Activated CD4-positive, alpha-beta T cell treated with anti-CD3 and anti-CD28 coated beads, Interleukin-2, amount 10 ng/mL, durations not matched to agents 24 days and 14 days (primary cell): ENCODE data around the gene OR1M1. TPM values are rescaled to one million over a fixed set of nuclear protein-coding genes. Genes with fewer than 3 reads are reported as not detected.
"Not testable (repeated sequence)": the region's sequence is repeated elsewhere in the genome, so short reads cannot be mapped to it uniquely, and the experiment has no call there.

Source experiments
- DNase-seq: peaks from one replicate; pipeline ENCODE4 v3.0.0; 2022
- H3K27ac Mint-ChIP-seq: one replicate; pipeline ENCODE4 v1.8.0; 2022; ENCODE audit warnings: mild to moderate bottlenecking, mixed read lengths
- H3K27me3 Mint-ChIP-seq: one replicate; pipeline ENCODE4 v1.8.0; 2022; ENCODE audit warnings: mixed read lengths
- H3K36me3 Mint-ChIP-seq: one replicate; pipeline ENCODE4 v1.8.0; 2022; ENCODE audit warnings: low read depth, mild to moderate bottlenecking, mixed read lengths
- H3K4me1 Mint-ChIP-seq: one replicate; pipeline ENCODE4 v1.8.0; 2021; ENCODE audit warnings: mixed read lengths
- H3K4me3 Mint-ChIP-seq: one replicate; pipeline ENCODE4 v1.8.0; 2022; ENCODE audit warnings: mild to moderate bottlenecking, moderate library complexity, mixed read lengths
- H3K9me3 Mint-ChIP-seq: one replicate; pipeline ENCODE4 v1.8.0; 2021; ENCODE audit warnings: mixed read lengths
- intact Hi-C: fragments of 100-400 bp; cut with micrococcal nuclease; formaldehyde crosslinking; loops from one replicate; pipeline ENCODE4 v1.15.1; 2023
- total RNA-seq: library from RNA; stranded (reverse); gene quantifications from 2 replicates; pipeline ENCODE4 v1.2.3, GENCODE V29; 2022

OR1M1 gene
- total RNA-seq, result not detected in 2 replicates

DNA sequence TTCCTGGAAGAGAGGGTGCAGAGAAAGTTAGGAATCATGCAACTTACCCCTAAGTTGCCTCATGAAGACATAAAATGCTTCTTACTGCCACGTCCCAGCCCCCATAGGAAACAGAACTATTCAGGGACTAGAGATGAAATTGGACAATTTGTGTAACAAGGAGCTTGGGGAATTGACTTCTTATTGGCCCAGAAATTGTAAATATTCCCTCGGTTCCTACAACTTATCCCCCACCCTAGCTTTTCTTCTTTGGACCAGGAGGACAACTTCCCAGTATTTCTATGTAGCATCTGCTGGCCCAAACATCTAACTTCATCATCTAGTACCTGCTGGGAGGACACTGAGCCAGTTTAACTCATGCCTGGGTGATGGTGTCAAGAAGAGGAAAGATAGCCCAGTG is at the start of gene OR1M1:
OR1M1 (plus strand) TSS at position 301 of the 400 bp plus-strand sequence. CDS start 6,184 bp downstream, outside the sequence.
- Mint-ChIP-seq H3K27me3 (no peaks in the 10 kb centered on the region), H3K4me1 (no peaks in the 10 kb centered on the region), H3K9me3 (no peaks in the 10 kb centered on the region), H3K36me3 (no peaks in the 10 kb centered on the region), H3K27ac (no peak within 1 kb of the TSS), H3K4me3 (no peak within 1 kb of the TSS)
- no peak for DNase-seq
- intact Hi-C loops, result no loop called here

- no peak overlapping the region for H3K27ac Mint-ChIP-seq
- no peaks in the 10 kb centered on the region for H3K36me3 Mint-ChIP-seq
- no peaks in the 10 kb centered on the region for H3K27me3 Mint-ChIP-seq
- no peaks in the 10 kb centered on the region for H3K4me1 Mint-ChIP-seq
- no peak overlapping the region for H3K4me3 Mint-ChIP-seq
- no peak for DNase-seq
- no peaks in the 10 kb centered on the region for H3K9me3 Mint-ChIP-seq
- intact Hi-C loops, result no loop called here
These were observed 49.3 kb upstream of the OR1M1 start for GRCh38 chr19:9037400-9038062.

DNA sequence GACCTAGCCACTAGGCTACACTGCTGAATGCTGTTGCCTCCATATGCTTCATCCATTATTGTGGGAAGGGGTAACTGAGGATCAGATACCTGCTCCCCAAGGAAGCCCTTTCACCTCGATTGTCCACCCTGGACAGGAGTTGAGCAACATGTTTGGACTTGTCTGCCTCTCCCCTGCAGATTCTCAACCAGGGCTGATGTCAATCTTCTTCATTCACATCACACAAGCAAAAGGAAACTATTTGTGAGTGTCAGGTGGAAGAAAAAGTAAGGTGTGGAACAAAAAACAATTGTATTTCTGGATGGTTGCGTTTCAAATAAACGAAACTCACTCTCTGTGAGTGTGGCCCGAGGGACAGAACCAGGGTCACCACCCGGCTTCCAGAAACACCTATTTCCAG is 47.1 kb upstream of the OR1M1 start:
- H3K36me3 Mint-ChIP-seq, result no peaks in the 10 kb centered on the region
- no peak for DNase-seq
- H3K4me3 Mint-ChIP-seq, result no peak overlapping the region
- no peaks in the 10 kb centered on the region for H3K27me3 Mint-ChIP-seq
- H3K4me1 Mint-ChIP-seq, result no peaks in the 10 kb centered on the region
- intact Hi-C loops, result no loop called here
- no peaks in the 10 kb centered on the region for H3K9me3 Mint-ChIP-seq
- no peak overlapping the region for H3K27ac Mint-ChIP-seq

GRCh38 chr19:9040131-9040530 is 46.7 kb upstream of the OR1M1 start:
- no peak overlapping the region for H3K27ac Mint-ChIP-seq
- H3K36me3 Mint-ChIP-seq, result no peaks in the 10 kb centered on the region
- no peaks in the 10 kb centered on the region for H3K9me3 Mint-ChIP-seq
- H3K4me1 Mint-ChIP-seq, result no peaks in the 10 kb centered on the region
- H3K4me3 Mint-ChIP-seq, result no peak overlapping the region
- no peaks in the 10 kb centered on the region for H3K27me3 Mint-ChIP-seq
- intact Hi-C loops, result no loop called here
- DNase-seq, result no peak

DNA sequence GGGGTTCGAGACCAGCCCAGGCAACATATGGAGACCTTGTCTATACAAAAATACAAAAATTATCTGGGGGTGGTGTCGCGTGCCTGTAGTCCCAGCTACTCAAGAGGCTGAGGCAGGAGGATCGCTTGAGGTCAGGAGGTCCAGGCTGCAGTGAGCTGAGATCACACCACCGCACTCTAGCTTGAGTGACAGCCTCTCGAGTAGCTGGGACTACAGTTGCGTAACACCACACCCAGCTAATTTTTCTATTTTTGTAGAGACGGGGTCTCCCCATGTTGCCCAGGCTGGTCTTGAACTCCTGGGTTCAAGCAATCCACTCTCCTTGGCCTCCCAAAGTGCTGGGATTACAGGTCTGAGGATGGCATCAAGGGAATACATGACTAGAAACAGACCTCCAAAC is 45.8 kb upstream of the OR1M1 start:
- Mint-ChIP-seq H3K4me1 (no peaks in the 10 kb centered on the region), H3K4me3 (no peak overlapping the region), H3K27ac (no peak overlapping the region), H3K36me3 (no peaks in the 10 kb centered on the region), H3K9me3 (no peaks in the 10 kb centered on the region), H3K27me3 (no peaks in the 10 kb centered on the region)
- DNase-seq, result no peak
- intact Hi-C loops, result no loop called here

- no peaks in the 10 kb centered on the region for H3K4me1 Mint-ChIP-seq
- H3K27ac Mint-ChIP-seq, result no peak overlapping the region
- intact Hi-C loops, result no loop called here
- H3K4me3 Mint-ChIP-seq, result no peak overlapping the region
- DNase-seq, result no peak
- no peaks in the 10 kb centered on the region for H3K27me3 Mint-ChIP-seq
- no peaks in the 10 kb centered on the region for H3K36me3 Mint-ChIP-seq
- no peaks in the 10 kb centered on the region for H3K9me3 Mint-ChIP-seq
These were observed 43.3 kb upstream of the OR1M1 start for GRCh38 chr19:9043524-9043923.

GRCh38 chr19:9044449-9044848 is 42.4 kb upstream of the OR1M1 start:
- intact Hi-C loops, result no loop called here
- H3K36me3 Mint-ChIP-seq, result no peaks in the 10 kb centered on the region
- H3K4me3 Mint-ChIP-seq, result no peak overlapping the region
- H3K4me1 Mint-ChIP-seq, result no peaks in the 10 kb centered on the region
- no peaks in the 10 kb centered on the region for H3K9me3 Mint-ChIP-seq
- no peaks in the 10 kb centered on the region for H3K27me3 Mint-ChIP-seq
- H3K27ac Mint-ChIP-seq, result no peak overlapping the region
- DNase-seq, result no peak

DNA sequence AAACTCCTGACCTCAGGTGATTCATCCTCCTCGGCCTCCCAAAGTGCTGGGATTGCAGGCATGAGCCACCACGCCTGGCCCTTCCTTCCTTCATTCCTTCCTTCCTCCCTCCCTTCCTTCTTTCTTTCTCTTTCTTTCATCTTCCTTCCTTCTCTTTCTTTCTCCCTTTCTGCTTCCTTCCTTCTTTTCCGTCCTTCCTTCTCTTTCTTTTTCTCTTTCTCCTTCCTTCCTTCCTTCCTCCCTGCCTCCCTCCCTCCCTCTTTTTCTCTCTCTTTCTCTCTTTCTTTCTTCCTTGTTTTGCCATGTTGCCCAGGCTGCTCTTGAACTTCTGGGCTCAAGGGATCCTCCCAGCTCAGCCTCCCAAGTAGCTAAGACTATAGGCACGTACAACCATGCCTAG is 40.2 kb upstream of the OR1M1 start:
- Mint-ChIP-seq H3K36me3 (no peaks in the 10 kb centered on the region), H3K27ac (no peak overlapping the region), H3K4me1 (no peaks in the 10 kb centered on the region), H3K27me3 (no peaks in the 10 kb centered on the region), H3K4me3 (no peak overlapping the region), H3K9me3 (no peaks in the 10 kb centered on the region)
- intact Hi-C loops, result no loop called here
- DNase-seq, result no peak

DNA sequence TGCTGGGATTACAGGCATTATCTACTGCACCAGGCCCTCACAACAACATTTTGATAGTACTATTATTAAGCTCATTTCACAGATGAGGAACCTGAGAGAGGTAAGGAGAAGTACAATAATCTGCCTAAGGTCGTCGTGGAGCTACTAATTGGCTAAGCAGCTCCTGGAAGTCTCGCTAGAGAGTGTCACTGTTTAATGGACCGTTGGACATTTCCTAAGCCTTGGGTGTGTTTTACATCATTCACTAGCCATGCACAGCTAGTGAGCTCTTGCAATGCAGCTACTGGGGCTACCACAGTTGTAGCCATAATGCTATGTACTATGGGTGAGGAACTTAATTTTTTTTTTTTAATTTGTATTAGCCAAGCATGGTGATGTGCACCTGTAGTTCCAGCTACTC is 34.0 kb upstream of the OR1M1 start:
- no peak overlapping the region for H3K27ac Mint-ChIP-seq
- no peak for DNase-seq
- no peak overlapping the region for H3K4me3 Mint-ChIP-seq
- H3K9me3 Mint-ChIP-seq, result no peaks in the 10 kb centered on the region
- no peaks in the 10 kb centered on the region for H3K4me1 Mint-ChIP-seq
- intact Hi-C loops, result no loop called here
- H3K27me3 Mint-ChIP-seq, result no peaks in the 10 kb centered on the region
- no peaks in the 10 kb centered on the region for H3K36me3 Mint-ChIP-seq

- DNase-seq, H3K27me3 Mint-ChIP-seq, H3K27ac Mint-ChIP-seq, H3K4me3 Mint-ChIP-seq, H3K4me1 Mint-ChIP-seq, H3K36me3 Mint-ChIP-seq, H3K9me3 Mint-ChIP-seq, intact Hi-C loops: not testable (repeated sequence)
These were observed 33.2 kb upstream of the OR1M1 start for GRCh38 chr19:9053674-9054073.

- Mint-ChIP-seq H3K4me1 (no peaks in the 10 kb centered on the region), H3K27me3 (no peaks in the 10 kb centered on the region), H3K36me3 (no peaks in the 10 kb centered on the region), H3K9me3 (no peaks in the 10 kb centered on the region), H3K4me3 (no peak overlapping the region), H3K27ac (no peak overlapping the region)
- no peak for DNase-seq
- intact Hi-C loops, result no loop called here
These were observed 32.7 kb upstream of the OR1M1 start for GRCh38 chr19:9054207-9054606.

GRCh38 chr19:9054765-9055164 is 32.1 kb upstream of the OR1M1 start:
- DNase-seq, result no peak
- Mint-ChIP-seq H3K27ac (no peak overlapping the region), H3K4me1 (no peaks in the 10 kb centered on the region), H3K4me3 (no peak overlapping the region), H3K36me3 (no peaks in the 10 kb centered on the region), H3K9me3 (no peaks in the 10 kb centered on the region), H3K27me3 (no peaks in the 10 kb centered on the region)
- intact Hi-C loops, result no loop called here

DNA sequence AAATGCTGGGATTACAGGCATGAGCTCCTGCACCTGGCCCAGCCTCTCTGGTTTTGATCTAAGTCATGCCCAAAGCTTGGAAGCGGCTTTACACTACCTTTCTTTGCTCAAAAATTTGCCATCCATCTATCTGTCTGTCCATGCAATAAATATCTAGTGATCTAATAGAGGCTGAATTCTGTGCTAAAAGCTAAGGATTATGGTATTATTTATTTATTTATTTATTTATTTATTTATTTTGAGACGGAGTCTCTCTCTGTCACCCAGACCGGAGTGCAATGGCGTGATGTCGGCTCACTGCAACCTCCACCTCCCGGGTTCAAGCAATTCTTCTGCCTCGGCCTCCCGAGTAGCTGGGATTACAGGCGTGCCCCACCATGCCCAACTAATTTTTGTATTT is 30.7 kb upstream of the OR1M1 start:
- H3K9me3 Mint-ChIP-seq, H3K27me3 Mint-ChIP-seq, H3K4me3 Mint-ChIP-seq, intact Hi-C loops, H3K36me3 Mint-ChIP-seq, DNase-seq, H3K27ac Mint-ChIP-seq, H3K4me1 Mint-ChIP-seq: not testable (repeated sequence)

DNA sequence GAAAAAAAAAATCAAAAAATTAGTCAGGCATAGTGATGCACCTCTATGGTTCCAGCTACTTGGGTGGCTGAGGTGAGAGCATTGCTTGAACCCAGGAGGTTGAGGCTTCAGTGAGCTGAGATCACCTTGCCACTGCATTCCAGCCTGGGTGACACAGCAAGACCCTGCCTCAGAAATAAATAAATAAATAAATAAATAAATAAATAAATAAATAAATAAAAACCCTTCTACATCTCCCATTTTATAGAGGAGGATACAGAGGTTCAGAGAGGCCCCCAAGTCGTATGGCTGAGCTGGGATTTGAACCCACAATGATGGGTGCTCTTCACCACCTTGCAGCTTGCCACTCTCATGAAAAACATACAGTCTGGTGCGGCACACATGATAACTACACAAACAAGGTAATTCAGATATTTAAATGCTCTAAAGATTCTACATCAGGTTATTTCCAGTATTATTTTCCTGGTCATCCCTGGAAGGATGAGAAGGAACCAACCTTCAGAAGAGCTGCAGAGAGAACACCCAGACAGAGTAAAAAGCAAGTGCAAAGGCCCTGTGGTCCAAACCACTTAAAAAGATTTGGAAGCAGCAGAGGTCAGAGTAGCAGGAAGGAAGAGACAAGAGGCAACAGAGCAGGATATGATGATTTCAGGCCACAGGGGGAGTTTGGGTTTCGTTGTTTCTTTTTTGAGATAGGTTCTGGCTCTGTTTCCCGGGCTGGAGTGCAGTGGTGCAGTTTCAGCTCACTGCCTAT is 29.2 kb upstream of the OR1M1 start:
- Mint-ChIP-seq H3K27me3 (no peaks in the 10 kb centered on the region), H3K27ac (no peak overlapping the region), H3K4me3 (no peak overlapping the region), H3K36me3 (no peaks in the 10 kb centered on the region), H3K4me1 (no peaks in the 10 kb centered on the region), H3K9me3 (no peaks in the 10 kb centered on the region)
- DNase-seq, result no peak
- intact Hi-C loops, result no loop called here
